H1 (cell line): ENCODE results near the gene JAG2. TPM values are rescaled to one million over a fixed set of nuclear protein-coding genes. Genes with fewer than 3 reads are reported as not detected.

ENCODE experiments used
- BCL11A ChIP-seq, 2 experiments: IDR thresholded peaks; one replicate each; pipeline ENCODE4 v1.6.1; 2011; ENCODE audit warnings: low read depth in 2 of 2, low read length in 2 of 2, mild to moderate bottlenecking in 2 of 2
- CHD2 ChIP-seq: IDR thresholded peaks from 2 replicates; pipeline ENCODE4 v1.6.1; 2012; ENCODE audit warnings: low read length, improper control_type of control experiment
- CHD7 ChIP-seq: fragments of 300-600 bp; sonication (generic); IDR thresholded peaks from 2 replicates; pipeline ENCODE4 v1.7.1; 2012; ENCODE audit warnings: low read length, moderate library complexity, mild to moderate bottlenecking, inconsistent platforms; ENCODE audit not compliant: insufficient replicate concordance
- EP300 ChIP-seq, 2 experiments: IDR thresholded peaks; 1 replicate in 1 of 2; 2 replicates in 1 of 2; pipeline ENCODE4 v1.6.1; 2011 to 2012; ENCODE audit warnings: low read depth in 2 of 2, low read length in 2 of 2, mild to moderate bottlenecking in 2 of 2, borderline replicate concordance in 1 of 2, inconsistent platforms in 1 of 2, moderate library complexity in 1 of 2
- GTF2F1 ChIP-seq: IDR thresholded peaks from 2 replicates; pipeline ENCODE4 v1.6.1; 2012; ENCODE audit warnings: low read depth, low read length, improper control_type of control experiment, borderline replicate concordance
- HDAC6 ChIP-seq: IDR thresholded peaks from one replicate; pipeline ENCODE4 v1.7.1; 2012; ENCODE audit warnings: low read depth, mild to moderate bottlenecking, inconsistent platforms, low read length, moderate library complexity
- KDM5A ChIP-seq: fragments of 200-600 bp; IDR thresholded peaks from 2 replicates; pipeline ENCODE4 v1.7.1; 2012; ENCODE audit warnings: mild to moderate bottlenecking, low read length, inconsistent platforms, mixed read lengths
- RXRA ChIP-seq: IDR thresholded peaks from 2 replicates; pipeline ENCODE4 v1.6.1; 2011; ENCODE audit warnings: low read depth, mild to moderate bottlenecking, low read length, moderate library complexity; ENCODE audit not compliant: insufficient read depth
- SAP30 ChIP-seq: fragments of 300-600 bp; sonication (generic); IDR thresholded peaks from 2 replicates; pipeline ENCODE4 v1.7.1; 2012; ENCODE audit warnings: low read length, moderate library complexity, mild to moderate bottlenecking, inconsistent platforms; ENCODE audit not compliant: insufficient read depth, insufficient replicate concordance
- SRF ChIP-seq: IDR thresholded peaks from 2 replicates; pipeline ENCODE4 v1.6.1; 2011; ENCODE audit warnings: mild to moderate bottlenecking, low read depth, low read length, moderate library complexity
- YY1 ChIP-seq: IDR thresholded peaks from 2 replicates; pipeline ENCODE4 v1.6.1; 2011; ENCODE audit warnings: low read depth, mild to moderate bottlenecking, low read length
- polyA plus RNA-seq, 7 experiments: library from polyadenylated mRNA; depleted of rRNA in 3 of 7; stranded (reverse) in 5 of 7; unstranded in 2 of 7; fragments of >200 nt in 5 of 7; fragments of 200-250 nt in 2 of 7; gene quantifications; 1 replicate in 5 of 7; 2 replicates in 1 of 7; 4 replicates in 1 of 7; pipeline versions ENCODE4 v1.2.1 to v1.2.3, GENCODE V29; 2011 to 2013; ENCODE audit warnings: missing spikeins in 2 of 7, mixed read lengths in 2 of 7
- total RNA-seq: library from RNA; stranded (reverse); fragmentation: NEBNext Ultra II Directional; extraction: Animal tissue kit (Norgen Biotek cat#: 25700); gene quantifications from 2 replicates; pipeline ENCODE4 v1.2.1, GENCODE V29; 2021

Gene JAG2
- total and polyA plus RNA-seq, 2 of the 8 experiments (the other 6 are each of a cell fraction or from before 2014, with no cell fraction given): 2.8 to 6.2 TPM

GRCh38 chr14:105159344-105159743, 9.2 kb downstream of the JAG2 start (continued):
- no peak for TF ChIP-seq CHD7
- no peak for TF ChIP-seq GTF2F1
- no peak for TF ChIP-seq RXRA
- TF ChIP-seq SRF: no peak
- no peak for TF ChIP-seq KDM5A
- no peak for TF ChIP-seq CHD2
- TF ChIP-seq SAP30: no peak
- TF ChIP-seq EP300 (IDR thresholded peaks at IDR 0.05; ENCODE audit: borderline replicate concordance in 1 of 2, low read depth in 2 of 2, low read length in 2 of 2): no peak
- TF ChIP-seq YY1: no peak
- TF ChIP-seq HDAC6: no peak
- no peak for TF ChIP-seq BCL11A (IDR thresholded peaks at IDR 0.05; ENCODE audit: low read depth in 2 of 2, low read length in 2 of 2)
